ENCODE measurements around the gene CELSR1.
A peak's percentile ranks its signal among the peaks of the same experiment; 100 is the strongest.
"Not testable (repeated sequence)": the region's sequence is repeated elsewhere in the genome, so short reads cannot be mapped to it uniquely, and the experiment has no call there.

The CELSR1 gene

GRCh38 chr22:46335201-46336118, 202.0 kb downstream of the CELSR1 start, which contains the start of gene TRMU:
TSS of gene TRMU (plus strand) at chr22:46335714. CDS start at chr22:46335765, 51 bp downstream.
- peak; percentile 68 for DNase-seq (ENCODE audit: low spot score)
- no peak for FAIRE-seq

GRCh38 chr22:46331496-46331895, 205.9 kb downstream of the CELSR1 start:
- DNase-seq (ENCODE audit: low spot score), result no peak
- FAIRE-seq, result no peak

- DNase-seq (ENCODE audit: low spot score), result no peak
- FAIRE-seq, result no peak
Measured at GRCh38 chr22:46330426-46330825, 207.0 kb downstream of the CELSR1 start.

GRCh38 chr22:46329616-46330015, 207.8 kb downstream of the CELSR1 start:
- FAIRE-seq (no peak), DNase-seq (ENCODE audit: low spot score) (no peak)

GRCh38 chr22:46328797-46329196, 208.6 kb downstream of the CELSR1 start:
- DNase-seq (ENCODE audit: low spot score), result no peak
- FAIRE-seq, result no peak

GRCh38 chr22:46327691-46328465, 209.5 kb downstream of the CELSR1 start:
- DNase-seq (ENCODE audit: low spot score) (no peak), FAIRE-seq (no peak)

- no peak for FAIRE-seq
- no peak for DNase-seq (ENCODE audit: low spot score)
Measured at GRCh38 chr22:46326066-46326680, 211.2 kb downstream of the CELSR1 start.

GRCh38 chr22:46323162-46323561, 214.3 kb downstream of the CELSR1 start:
- DNase-seq (ENCODE audit: low spot score), result no peak
- FAIRE-seq, result no peak

- no peak for FAIRE-seq
- DNase-seq (ENCODE audit: low spot score), result no peak
Measured at GRCh38 chr22:46322711-46323110, 214.7 kb downstream of the CELSR1 start.

- DNase-seq (ENCODE audit: low spot score) (no peak), FAIRE-seq (no peak)
Measured at GRCh38 chr22:46320716-46321386, 216.6 kb downstream of the CELSR1 start.

- FAIRE-seq (no peak), DNase-seq (ENCODE audit: low spot score) (no peak)
Measured at GRCh38 chr22:46320166-46320710, 217.2 kb downstream of the CELSR1 start.

- DNase-seq (ENCODE audit: low spot score) (no peak), FAIRE-seq (no peak)
Measured at GRCh38 chr22:46319319-46319718, 218.1 kb downstream of the CELSR1 start.

GRCh38 chr22:46318576-46318975, 218.8 kb downstream of the CELSR1 start:
- no peak for DNase-seq (ENCODE audit: low spot score)
- FAIRE-seq, result no peak

GRCh38 chr22:46317646-46318045, 219.8 kb downstream of the CELSR1 start:
- no peak for DNase-seq (ENCODE audit: low spot score)

GRCh38 chr22:46315976-46316375, 221.4 kb downstream of the CELSR1 start:
- FAIRE-seq (no peak), DNase-seq (ENCODE audit: low spot score) (no peak)

More at GRCh38 chr22:46317646-46318045, 219.8 kb downstream of the CELSR1 start:
- no peak for FAIRE-seq

- FAIRE-seq; DNase-seq (ENCODE audit: low spot score): not testable (repeated sequence)
Measured at GRCh38 chr22:46312848-46313247, 224.6 kb downstream of the CELSR1 start.

GRCh38 chr22:46312056-46312455, 225.4 kb downstream of the CELSR1 start:
- DNase-seq (ENCODE audit: low spot score) (no peak), FAIRE-seq (no peak)
